ENCODE measurements around the gene FOXK1.

GRCh38 chr7:4681218-4681851 lies 760 bp upstream of the FOXK1 start:
- no peak for TF ChIP-seq BHLHE40 (IDR thresholded peaks at IDR 0.05; ENCODE audit: borderline replicate concordance)
- TF ChIP-seq LEF1 (IDR thresholded peaks at IDR 0.05; ENCODE audit: borderline replicate concordance), result no peak
- no peak for TF ChIP-seq FOXM1 (IDR thresholded peaks at IDR 0.05; ENCODE audit: borderline replicate concordance)
- no peak for TF ChIP-seq SP1 (IDR thresholded peaks at IDR 0.05)
- no peak for TF ChIP-seq ZNF384 (IDR thresholded peaks at IDR 0.05)
- TF ChIP-seq NFRKB (IDR thresholded peaks at IDR 0.05), result no peak
- TF ChIP-seq FOXA1 (IDR thresholded peaks at IDR 0.05), result no peak
- TF ChIP-seq TARDBP (IDR thresholded peaks at IDR 0.05), result no peak
- TF ChIP-seq FOXK2 (IDR thresholded peaks at IDR 0.05), result no peak
- TF ChIP-seq ARNT (IDR thresholded peaks at IDR 0.05), result no peak
- no peak for TF ChIP-seq HDGF (IDR thresholded peaks at IDR 0.05; ENCODE audit: borderline replicate concordance)

Measured in HEK293T (cell line).